GM21423 (cell line): Measurements from ENCODE around the gene LCE3A.

Experiments
- ATAC-seq: cut with Tn5 transposase; IDR thresholded peaks from one replicate; pipeline ENCODE4 v1.9.1; 2021; ENCODE audit warnings: mild to moderate bottlenecking, moderate library complexity; ENCODE audit not compliant: unreplicated experiment

The LCE3A gene

GRCh38 chr1:152577168-152577567 lies 45.7 kb downstream of the LCE3A start:
- ATAC-seq: no peak
